Panc1 (cell line): ENCODE measurements around the gene SP110.

Experiments
- CTCF ChIP-seq: fragments of 450-650 bp; IDR thresholded peaks from 2 replicates; pipeline ENCODE4 v1.5.1; 2017; ENCODE audit warnings: mild to moderate bottlenecking
- REST ChIP-seq, 2 experiments: IDR thresholded peaks; 2 replicates each; pipeline ENCODE4 v1.6.1; 2011 to 2012; ENCODE audit warnings: low read depth in 2 of 2, control low read depth in 1 of 2, low read length in 1 of 2, mild to moderate bottlenecking in 1 of 2, moderate library complexity in 1 of 2; ENCODE audit not compliant: insufficient read depth in 1 of 2
- TCF7L2 ChIP-seq: IDR thresholded peaks from 2 replicates; pipeline ENCODE4 v1.6.1; 2011; ENCODE audit warnings: mild to moderate bottlenecking, low read depth, low read length, inconsistent platforms

- TF ChIP-seq CTCF (no peak), REST (IDR thresholded peaks at IDR 0.05; ENCODE audit: insufficient read depth in 1 of 2, low read depth in 2 of 2, low read length in 1 of 2) (no peak), TCF7L2 (no peak)
Measured at GRCh38 chr2:230128623-230129342, 91.0 kb downstream of the SP110 start.
